ACC112 (cell line): Measurements from ENCODE around the gene PPDPF.
"Not testable (repeated sequence)": the region's sequence is repeated elsewhere in the genome, so short reads cannot be mapped to it uniquely, and the experiment has no call there.

Experiments
- H2AFZ ChIP-seq: fragments of 200-600 bp; sonication (generic); one replicate; pipeline ENCODE4 v1.6.0; 2017; ENCODE audit warnings: antibody characterized with exemption, low read length; ENCODE audit not compliant: unreplicated experiment
- H3K27ac ChIP-seq: fragments of 200-600 bp; sonication (generic); 2 replicates; pipeline ENCODE4 v1.5.1; 2014; ENCODE audit warnings: low read depth, mild to moderate bottlenecking, antibody characterized with exemption, low read length, moderate library complexity
- H3K27me3 ChIP-seq: fragments of 200-600 bp; sonication (generic); 2 replicates; pipeline ENCODE4 v1.6.1; 2014; ENCODE audit warnings: mild to moderate bottlenecking, antibody characterized with exemption, low read length, moderate library complexity, mixed read lengths; ENCODE audit not compliant: insufficient read depth
- H3K36me3 ChIP-seq: fragments of 200-600 bp; sonication (generic); 2 replicates; pipeline ENCODE4 v1.6.1; 2016; ENCODE audit warnings: mild to moderate bottlenecking, antibody characterized with exemption, low read length, moderate library complexity, mixed read lengths; ENCODE audit not compliant: insufficient read depth
- H3K4me1 ChIP-seq: fragments of 200-600 bp; sonication (generic); one replicate; pipeline ENCODE4 v1.6.1; 2016; ENCODE audit warnings: low read length, mixed read lengths; ENCODE audit not compliant: insufficient read depth, unreplicated experiment, control insufficient read depth
- H3K4me3 ChIP-seq: fragments of 200-600 bp; sonication (generic); 2 replicates; pipeline ENCODE4 v1.5.1; 2014; ENCODE audit warnings: mild to moderate bottlenecking, low read depth, low read length
- H3K79me2 ChIP-seq: fragments of 200-600 bp; sonication (generic); one replicate; pipeline ENCODE4 v1.6.0; 2016; ENCODE audit warnings: low read length; ENCODE audit not compliant: control insufficient read depth, unreplicated experiment, insufficient read depth

PPDPF gene

DNA sequence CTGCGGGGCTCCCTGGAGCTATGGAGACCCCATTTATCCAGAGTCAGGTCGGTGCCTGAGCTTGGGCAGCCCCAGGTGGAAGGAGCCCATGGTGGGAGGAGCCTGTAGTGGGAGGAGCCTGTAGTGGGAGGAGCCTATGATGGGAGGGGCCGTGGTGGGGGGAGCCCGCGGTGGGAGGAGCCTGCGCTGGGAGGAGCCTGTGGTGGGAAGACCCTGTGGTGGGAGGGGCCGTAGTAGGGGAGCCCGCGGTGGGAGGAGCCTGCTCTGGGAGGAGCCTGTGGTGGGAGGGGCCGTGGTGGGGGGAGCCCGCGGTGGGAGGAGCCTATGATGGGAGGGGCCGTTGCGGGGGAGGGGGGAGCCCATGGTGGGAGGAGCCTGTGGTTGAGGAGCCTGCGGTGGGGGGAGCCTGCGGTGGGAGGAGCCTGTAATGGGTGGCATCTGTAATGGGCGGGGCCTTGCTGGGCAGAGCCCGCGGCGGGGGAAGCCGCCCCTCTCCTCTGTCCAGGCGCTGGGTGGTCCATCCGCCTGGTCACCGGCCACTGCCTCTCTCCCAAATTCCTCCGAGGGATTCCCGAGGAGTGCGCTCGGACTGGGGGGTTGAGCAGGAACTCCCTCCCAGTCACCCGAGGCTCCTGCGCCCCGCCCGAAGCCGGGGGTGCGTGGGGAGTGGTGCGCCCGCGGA is 32.8 kb downstream of the PPDPF start:
- Histone ChIP-seq H3K4me1 (peaks cover 3% of the 10 kb centered on the region), H3K36me3 (no peaks in the 10 kb centered on the region), H3K79me2 (no peaks in the 10 kb centered on the region), H3K27me3 (no peaks in the 10 kb centered on the region), H3K27ac (no peak overlapping the region), H2AFZ (no peak overlapping the region), H3K4me3 (peak overlapping the region; percentile 70)

- Histone ChIP-seq H3K4me3 (peak within 1 kb of the TSS; percentile 70), H2AFZ (no peak within 1 kb of the TSS), H3K79me2 (no peaks in the 10 kb centered on the region), H3K36me3 (peaks cover 5% of the 10 kb centered on the region; the same call in 1 of the 2 replicates), H3K4me1 (peaks cover 3% of the 10 kb centered on the region), H3K27me3 (no peaks in the 10 kb centered on the region), H3K27ac (no peak within 1 kb of the TSS)
Observed at GRCh38 chr20:63553933-63554290, 33.3 kb downstream of the PPDPF start, which contains the start of gene FNDC11. Gene FNDC11 (plus strand): TSS chr20:63554159. CDS start chr20:63555664, 1,505 bp downstream.

GRCh38 chr20:63554361-63555278 is 34.1 kb downstream of the PPDPF start:
- no peak overlapping the region for H3K27ac ChIP-seq
- no peaks in the 10 kb centered on the region for H3K27me3 ChIP-seq
- no peaks in the 10 kb centered on the region for H3K79me2 ChIP-seq
- peaks cover 5% of the 10 kb centered on the region; the same call in 1 of the 2 replicates for H3K36me3 ChIP-seq
- peaks cover 3% of the 10 kb centered on the region for H3K4me1 ChIP-seq
- peak overlapping the region; percentile 70 for H3K4me3 ChIP-seq
- no peak overlapping the region for H2AFZ ChIP-seq

DNA sequence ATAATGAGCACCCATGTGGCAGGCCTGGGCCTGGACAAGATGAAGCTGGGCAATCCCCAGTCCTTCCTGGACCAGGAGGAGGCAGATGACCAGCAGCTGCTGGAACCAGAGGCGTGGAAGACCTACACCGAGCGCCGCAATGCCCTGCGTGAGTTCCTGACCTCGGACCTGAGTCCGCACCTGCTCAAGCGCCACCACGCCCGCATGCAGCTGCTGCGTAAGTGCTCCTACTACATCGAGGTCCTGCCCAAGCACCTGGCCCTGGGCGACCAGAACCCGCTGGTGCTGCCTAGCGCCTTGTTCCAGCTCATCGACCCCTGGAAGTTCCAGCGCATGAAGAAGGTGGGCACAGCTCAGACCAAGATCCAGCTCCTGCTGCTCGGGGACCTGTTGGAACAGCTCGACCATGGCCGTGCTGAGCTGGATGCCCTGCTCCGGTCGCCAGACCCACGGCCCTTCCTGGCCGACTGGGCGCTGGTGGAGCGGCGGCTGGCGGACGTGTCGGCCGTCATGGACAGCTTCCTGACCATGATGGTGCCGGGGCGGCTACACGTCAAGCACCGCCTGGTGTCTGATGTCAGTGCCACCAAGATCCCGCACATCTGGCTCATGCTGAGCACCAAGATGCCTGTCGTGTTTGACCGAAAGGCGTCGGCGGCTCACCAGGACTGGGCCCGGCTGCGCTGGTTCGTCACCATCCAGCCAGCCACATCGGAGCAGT is 35.3 kb downstream of the PPDPF start:
- no peak overlapping the region for H3K27ac ChIP-seq
- no peaks in the 10 kb centered on the region for H3K79me2 ChIP-seq
- H3K27me3 ChIP-seq = no peaks in the 10 kb centered on the region
- no peak overlapping the region for H3K4me3 ChIP-seq
- H3K4me1 ChIP-seq = peaks cover 3% of the 10 kb centered on the region
- no peak overlapping the region for H2AFZ ChIP-seq
- H3K36me3 ChIP-seq = peaks cover 17% of the 10 kb centered on the region

DNA sequence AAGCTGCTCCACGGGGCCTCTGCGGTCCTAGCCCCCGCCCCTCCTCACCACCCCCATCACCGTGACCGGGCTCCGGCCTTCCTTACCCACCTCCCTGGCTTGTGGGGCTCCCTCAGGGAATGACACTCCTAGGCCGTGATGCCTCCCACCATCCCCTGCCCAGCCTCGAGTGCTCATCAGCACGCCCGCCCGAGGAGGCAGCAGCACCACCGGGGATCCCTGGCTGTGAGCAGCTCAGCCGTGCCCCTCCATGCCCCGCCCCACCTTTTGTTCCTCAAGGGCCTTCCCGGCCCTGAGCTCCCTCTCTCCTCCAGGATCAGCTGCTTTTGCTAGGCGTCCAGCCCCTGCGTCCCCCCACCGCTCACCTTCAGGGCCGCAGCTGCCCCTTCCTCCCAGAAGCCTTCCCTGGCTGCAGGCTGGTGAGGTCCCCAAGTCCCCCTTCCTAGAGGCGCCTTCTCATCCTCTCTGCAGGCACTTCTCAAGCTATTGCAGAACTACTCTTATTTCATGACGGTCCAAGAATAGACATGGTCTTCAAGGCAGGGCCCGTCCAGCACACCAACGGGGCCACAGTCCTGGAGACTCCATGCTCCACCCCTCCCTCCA is 36.4 kb downstream of the PPDPF start:
- Histone ChIP-seq H3K4me3 (no peak overlapping the region), H3K79me2 (no peaks in the 10 kb centered on the region), H3K27ac (no peak overlapping the region)

DNA sequence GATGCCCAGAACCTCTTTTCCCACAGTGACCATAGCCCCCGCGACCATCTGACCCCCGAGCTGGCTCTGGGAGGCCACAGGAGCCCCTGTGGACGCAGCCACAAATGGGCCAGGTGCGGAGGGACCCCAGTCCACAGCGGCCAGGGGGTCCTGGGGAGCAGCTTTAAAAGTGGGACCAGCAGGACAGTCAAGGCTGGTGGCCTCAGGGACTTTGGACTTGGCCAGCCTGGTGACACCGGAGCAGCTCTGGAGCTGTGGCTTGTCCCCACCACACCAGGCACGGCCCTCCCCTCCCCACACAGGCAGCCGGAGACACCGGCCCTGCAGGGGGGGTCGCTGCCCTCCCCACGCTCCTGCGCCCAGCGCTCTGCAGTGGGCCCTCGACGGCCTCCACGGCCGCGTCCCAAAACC is 36.9 kb downstream of the PPDPF start:
- peaks cover 27% of the 10 kb centered on the region for H3K36me3 ChIP-seq
- H3K4me3 ChIP-seq = no peak overlapping the region
- H3K27ac ChIP-seq = no peak overlapping the region
- no peak overlapping the region for H2AFZ ChIP-seq
- H3K27me3 ChIP-seq = no peaks in the 10 kb centered on the region
- H3K4me1 ChIP-seq = peaks cover 3% of the 10 kb centered on the region
- H3K79me2 ChIP-seq = no peaks in the 10 kb centered on the region

More for the DNA sequence above, 36.4 kb downstream of the PPDPF start:
- Histone ChIP-seq H2AFZ (no peak overlapping the region), H3K4me1 (peaks cover 3% of the 10 kb centered on the region), H3K36me3 (peaks cover 24% of the 10 kb centered on the region), H3K27me3 (no peaks in the 10 kb centered on the region)

- H3K27ac ChIP-seq = no peak overlapping the region
- H2AFZ ChIP-seq = no peak overlapping the region
- H3K27me3 ChIP-seq = no peaks in the 10 kb centered on the region
- no peak overlapping the region for H3K4me3 ChIP-seq
- no peaks in the 10 kb centered on the region for H3K79me2 ChIP-seq
- no peaks in the 10 kb centered on the region for H3K4me1 ChIP-seq
- H3K36me3 ChIP-seq = peaks cover 38% of the 10 kb centered on the region
Observed at GRCh38 chr20:63558804-63559484, 38.4 kb downstream of the PPDPF start.

- H3K36me3 ChIP-seq = peaks cover 45% of the 10 kb centered on the region
- not testable (repeated sequence) for H3K4me1 ChIP-seq, H3K79me2 ChIP-seq, H3K27ac ChIP-seq, H3K4me3 ChIP-seq, H2AFZ ChIP-seq, H3K27me3 ChIP-seq
Observed at GRCh38 chr20:63559485-63560332, 39.1 kb downstream of the PPDPF start.

DNA sequence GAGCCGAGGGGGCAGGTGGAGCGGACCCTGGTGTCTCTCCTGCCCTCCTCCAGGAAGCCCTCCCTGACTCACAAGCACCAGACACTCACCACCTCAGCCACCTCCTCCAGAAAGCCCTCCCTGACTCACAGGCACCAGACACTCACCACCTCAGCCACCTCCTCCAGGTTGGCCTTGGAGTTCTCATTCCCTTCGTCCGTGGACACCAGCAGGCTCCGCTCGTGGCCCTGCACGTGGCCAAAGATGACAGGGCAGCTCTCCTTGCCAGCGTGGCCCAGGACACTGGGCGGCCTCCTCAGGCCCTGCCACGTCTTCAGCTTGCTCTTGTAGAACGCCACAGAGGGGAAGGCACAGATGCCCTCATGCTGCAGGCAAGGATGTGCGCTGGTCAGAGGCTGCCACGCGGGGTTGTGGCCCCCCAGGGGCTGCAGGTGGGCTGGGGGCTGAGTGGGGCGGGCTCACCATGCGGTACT is 39.8 kb downstream of the PPDPF start:
- Histone ChIP-seq H3K27me3 (no peaks in the 10 kb centered on the region), H3K36me3 (peaks cover 50% of the 10 kb centered on the region), H3K4me1 (no peaks in the 10 kb centered on the region), H2AFZ (no peak overlapping the region), H3K4me3 (no peak overlapping the region), H3K27ac (no peak overlapping the region), H3K79me2 (no peaks in the 10 kb centered on the region)
